HG03095 (cell line): ENCODE measurements around the gene HIBCH.
"Not testable (repeated sequence)": the region's sequence is repeated elsewhere in the genome, so short reads cannot be mapped to it uniquely, and the experiment has no call there.

ENCODE experiments used
- ATAC-seq: cut with Tn5 transposase; IDR thresholded peaks from one replicate; pipeline ENCODE4 v1.9.1; 2021; ENCODE audit warnings: moderate library complexity; ENCODE audit not compliant: unreplicated experiment

HIBCH gene

GRCh38 chr2:190343089-190343535 lies 23.5 kb upstream of the HIBCH start:
- no peak for ATAC-seq

- no peak for ATAC-seq
Measured at GRCh38 chr2:190342611-190343010, 23.0 kb upstream of the HIBCH start.

GRCh38 chr2:190340369-190340768 lies 20.7 kb upstream of the HIBCH start:
- ATAC-seq = no peak

GRCh38 chr2:190339394-190339793 lies 19.8 kb upstream of the HIBCH start:
- no peak for ATAC-seq

GRCh38 chr2:190338453-190338852 lies 18.8 kb upstream of the HIBCH start:
- no peak for ATAC-seq

GRCh38 chr2:190336420-190336819 lies 16.8 kb upstream of the HIBCH start:
- ATAC-seq = no peak

GRCh38 chr2:190335584-190335983 lies 16.0 kb upstream of the HIBCH start:
- ATAC-seq = not testable (repeated sequence)

- ATAC-seq = no peak
Measured at GRCh38 chr2:190335225-190335559, 15.6 kb upstream of the HIBCH start.

GRCh38 chr2:190334479-190335224 lies 15.0 kb upstream of the HIBCH start:
- ATAC-seq = no peak

GRCh38 chr2:190333928-190334327 lies 14.3 kb upstream of the HIBCH start:
- no peak for ATAC-seq

- ATAC-seq = no peak
Measured at GRCh38 chr2:190333395-190333794, 13.8 kb upstream of the HIBCH start.

GRCh38 chr2:190328573-190329147 lies 9.0 kb upstream of the HIBCH start:
- ATAC-seq = no peak

GRCh38 chr2:190327867-190328572 lies 8.4 kb upstream of the HIBCH start:
- no peak for ATAC-seq

- ATAC-seq = no peak
Measured at GRCh38 chr2:190325588-190325987, 6.0 kb upstream of the HIBCH start.

- ATAC-seq = no peak
Measured at GRCh38 chr2:190323406-190323805, 3.8 kb upstream of the HIBCH start.

GRCh38 chr2:190320696-190321095 lies 1.1 kb upstream of the HIBCH start:
- no peak for ATAC-seq

GRCh38 chr2:190318931-190319554 lies 583 bp downstream of the HIBCH start:
- peak; percentile 41 for ATAC-seq

GRCh38 chr2:190318514-190318913 lies 1.1 kb downstream of the HIBCH start:
- ATAC-seq = no peak

GRCh38 chr2:190315273-190315672 lies 4.4 kb downstream of the HIBCH start:
- ATAC-seq = no peak

- no peak for ATAC-seq
Measured at GRCh38 chr2:190313880-190314279, 5.7 kb downstream of the HIBCH start.

- ATAC-seq = not testable (repeated sequence)
Measured at GRCh38 chr2:190312635-190313025, 7.0 kb downstream of the HIBCH start.
